ENCODE measurements around the gene SSBP3.

SSBP3 gene

GRCh38 chr1:54263601-54264226 is 142.5 kb downstream of the SSBP3 start:
- no peak for DNase-seq (ENCODE audit: low spot score)

- DNase-seq (ENCODE audit: low spot score): no peak
Observed at GRCh38 chr1:54262244-54262643, 143.9 kb downstream of the SSBP3 start.

GRCh38 chr1:54260810-54261209 is 145.4 kb downstream of the SSBP3 start:
- no peak for DNase-seq (ENCODE audit: low spot score)

- DNase-seq (ENCODE audit: low spot score): no peak
Observed at GRCh38 chr1:54259546-54260140, 146.6 kb downstream of the SSBP3 start.

GRCh38 chr1:54257876-54258275 is 148.3 kb downstream of the SSBP3 start:
- DNase-seq (ENCODE audit: low spot score): no peak

GRCh38 chr1:54257346-54257620 is 148.9 kb downstream of the SSBP3 start:
- no peak for DNase-seq (ENCODE audit: low spot score)

GRCh38 chr1:54256522-54257345 is 149.5 kb downstream of the SSBP3 start:
- no peak for DNase-seq (ENCODE audit: low spot score)

GRCh38 chr1:54255026-54255702 is 151.0 kb downstream of the SSBP3 start:
- DNase-seq (ENCODE audit: low spot score): no peak

GRCh38 chr1:54254055-54254454 is 152.1 kb downstream of the SSBP3 start:
- DNase-seq (ENCODE audit: low spot score): no peak

- no peak for DNase-seq (ENCODE audit: low spot score)
Observed at GRCh38 chr1:54253480-54253879, 152.7 kb downstream of the SSBP3 start.

GRCh38 chr1:54252371-54252936 is 153.7 kb downstream of the SSBP3 start:
- DNase-seq (ENCODE audit: low spot score): no peak

GRCh38 chr1:54250670-54251069 is 155.5 kb downstream of the SSBP3 start:
- no peak for DNase-seq (ENCODE audit: low spot score)

- DNase-seq (ENCODE audit: low spot score): no peak
Observed at GRCh38 chr1:54249819-54250435, 156.3 kb downstream of the SSBP3 start.

- DNase-seq (ENCODE audit: low spot score): no peak
Observed at GRCh38 chr1:54248966-54249365, 157.2 kb downstream of the SSBP3 start.

- DNase-seq (ENCODE audit: low spot score): no peak
Observed at GRCh38 chr1:54247863-54248515, 158.2 kb downstream of the SSBP3 start.

GRCh38 chr1:54246116-54246721 is 160.0 kb downstream of the SSBP3 start:
- no peak for DNase-seq (ENCODE audit: low spot score)

- DNase-seq (ENCODE audit: low spot score): no peak
Observed at GRCh38 chr1:54245501-54245900, 160.7 kb downstream of the SSBP3 start.

GRCh38 chr1:54244655-54245054 is 161.5 kb downstream of the SSBP3 start:
- no peak for DNase-seq (ENCODE audit: low spot score)

GRCh38 chr1:54243022-54243421 is 163.2 kb downstream of the SSBP3 start:
- DNase-seq (ENCODE audit: low spot score): no peak

- DNase-seq (ENCODE audit: low spot score): no peak
Observed at GRCh38 chr1:54241364-54241763, 164.8 kb downstream of the SSBP3 start.

GRCh38 chr1:54240741-54241335 is 165.4 kb downstream of the SSBP3 start:
- DNase-seq (ENCODE audit: low spot score): no peak

All from globus pallidus (tissue), 1 donor.